GM12878 (cell line): ENCODE data around the gene LMAN2. TPM values are rescaled to one million over a fixed set of nuclear protein-coding genes. Genes with fewer than 3 reads are reported as not detected.

Experiments used
- ATAC-seq: fragments of 200-7000 bp; cut with Tn5 transposase; 3 replicates; pipeline ENCODE4 v1.9.1; 2020; ENCODE audit warnings: mild to moderate bottlenecking, moderate library complexity
- BruUV-seq: library from RNA; stranded (reverse); fragments of 400-500 nt; replicated peaks from 2 replicates; lab custom pipeline; 2021; lab: Mats Ljungman, UMichigan
- CTCF ChIA-PET: fragments of 300-600 bp; sonication (Branson Sonifier 250); formaldehyde crosslinking; extraction: SDS; loops from one replicate; lab custom pipeline; 2021; ENCODE audit warnings: inconsistent platforms; lab: Yijun Ruan, JAX
- POLR2A ChIA-PET: fragments of 350-600 bp; formaldehyde crosslinking; extraction: SDS; loops from one replicate; lab custom pipeline; 2021; ENCODE audit warnings: inconsistent platforms; lab: Charles Lee
- RAD21 ChIA-PET: fragments of 300-600 bp; sonication (Branson Sonifier 250); formaldehyde crosslinking; loops from one replicate; lab custom pipeline; 2023; ENCODE audit warnings: antibody characterized with exemption; ENCODE audit not compliant: unreplicated experiment; lab: Charles Lee
- SMC1A ChIA-PET: fragments of 300-600 bp; sonication (Branson Sonifier 250); formaldehyde crosslinking; loops from one replicate; lab custom pipeline; 2023; ENCODE audit not compliant: unreplicated experiment, uncharacterized antibody; lab: Charles Lee
- DNase-seq: peaks from one replicate; pipeline ENCODE4 v3.0.0-alpha.2; 2011; ENCODE audit warnings: low read depth, low spot score
- FAIRE-seq: peaks from 3 replicates; lab custom pipeline; 2011; peaks lifted over from hg19 to GRCh38; lab: Jason Lieb, UNC
- H2AFZ ChIP-seq: 2 replicates; pipeline ENCODE4 v1.6.0; 2011; ENCODE audit warnings: low read depth, low read length, control low read depth; ENCODE audit not compliant: control insufficient read depth
- H3K27ac ChIP-seq: 2 replicates; pipeline ENCODE4 v1.5.1; 2011; ENCODE audit warnings: control low read depth; ENCODE audit not compliant: control insufficient read depth, insufficient read depth
- H3K27me3 ChIP-seq, 2 experiments: replicated peaks in 1 of 2; 2 replicates each; pipeline versions ENCODE4 v1.6.0 to v1.6.1; 2011; ENCODE audit warnings: low read length in 1 of 2; ENCODE audit not compliant: control insufficient read depth in 2 of 2, insufficient read depth in 2 of 2
- H3K36me3 ChIP-seq, 2 experiments: 2 replicates each; pipeline ENCODE4 v1.5.1; 2011; ENCODE audit warnings: low read length in 1 of 2; ENCODE audit not compliant: control insufficient read depth in 2 of 2, insufficient read depth in 2 of 2
- H3K4me1 ChIP-seq: 2 replicates; pipeline ENCODE4 v1.6.1; 2011; ENCODE audit warnings: mild to moderate bottlenecking, low read length, moderate library complexity, mixed read lengths; ENCODE audit not compliant: control insufficient read depth, insufficient read depth
- H3K4me2 ChIP-seq: 2 replicates; pipeline ENCODE4 v1.6.0; 2011; ENCODE audit warnings: control low read depth; ENCODE audit not compliant: control insufficient read depth, insufficient read depth
- H3K4me3 ChIP-seq: fragments of 200-600 bp; sonication (generic); 2 replicates; pipeline ENCODE4 v1.5.1; 2016
- H3K79me2 ChIP-seq: 2 replicates; pipeline ENCODE4 v1.6.0; 2011; ENCODE audit warnings: low read length; ENCODE audit not compliant: control insufficient read depth, insufficient read depth
- H3K9ac ChIP-seq: 2 replicates; pipeline ENCODE4 v1.8.0; 2011; ENCODE audit warnings: low read length, control low read depth, mixed read lengths; ENCODE audit not compliant: control insufficient read depth, insufficient read depth
- H3K9me3 ChIP-seq: replicated peaks from 3 replicates; pipeline ENCODE4 v1.5.1; 2011; ENCODE audit warnings: mild to moderate bottlenecking, low read length; ENCODE audit not compliant: control insufficient read depth, insufficient read depth
- H4K20me1 ChIP-seq: 2 replicates; pipeline ENCODE4 v1.6.0; 2011; ENCODE audit not compliant: control insufficient read depth, insufficient read depth
- FOXM1 ChIP-seq: IDR thresholded peaks from 2 replicates; pipeline ENCODE4 v1.6.1; 2012; ENCODE audit warnings: low read depth, mild to moderate bottlenecking, inconsistent platforms, low read length, moderate library complexity
- HDGF ChIP-seq: fragments of 450-650 bp; IDR thresholded peaks from 2 replicates; pipeline ENCODE4 v1.6.1; 2016; ENCODE audit warnings: antibody characterized with exemption
- NRF1 ChIP-seq: conservative IDR thresholded peaks from 2 replicates; pipeline ENCODE4 v1.6.1; 2011; ENCODE audit warnings: mild to moderate bottlenecking, low read depth, low read length, improper control_type of control experiment
- PML ChIP-seq: IDR thresholded peaks from 2 replicates; pipeline ENCODE4 v1.6.1; 2012; ENCODE audit warnings: low read length, inconsistent platforms
- RAD21 ChIP-seq: IDR thresholded peaks from 2 replicates; pipeline ENCODE4 v1.6.1; 2011; ENCODE audit warnings: mild to moderate bottlenecking, low read depth, low read length, moderate library complexity; ENCODE audit not compliant: insufficient read depth
- RELA ChIP-seq: fragments of 450-650 bp; IDR thresholded peaks from 2 replicates; pipeline ENCODE4 v1.8.0; 2014; ENCODE audit warnings: borderline replicate concordance; ENCODE audit not compliant: partially characterized antibody
- SMARCA5 ChIP-seq: fragments of 450-650 bp; IDR thresholded peaks from 2 replicates; pipeline ENCODE4 v1.6.1; 2017; ENCODE audit warnings: mild to moderate bottlenecking
- SMC3 ChIP-seq: IDR thresholded peaks from 2 replicates; pipeline ENCODE4 v1.6.1; 2011; ENCODE audit warnings: low read length, improper control_type of control experiment, borderline replicate concordance
- SUZ12 ChIP-seq: fragments of 200-600 bp; sonication (generic); IDR thresholded peaks from one replicate; pipeline ENCODE4 v1.6.1; 2018; ENCODE audit warnings: antibody characterized with exemption, mild to moderate bottlenecking; ENCODE audit not compliant: unreplicated experiment
- YBX1 ChIP-seq: fragments of 450-650 bp; IDR thresholded peaks from 2 replicates; pipeline ENCODE4 v1.6.1; 2016; ENCODE audit warnings: antibody characterized with exemption
- YY1 ChIP-seq: IDR thresholded peaks from 2 replicates; pipeline ENCODE4 v1.6.1; 2011; ENCODE audit warnings: low read depth, mild to moderate bottlenecking, low read length
- ZBTB40 ChIP-seq: fragments of 450-650 bp; IDR thresholded peaks from 2 replicates; pipeline ENCODE4 v1.6.1; 2016; ENCODE audit warnings: mild to moderate bottlenecking, moderate library complexity, borderline replicate concordance
- ZNF687 ChIP-seq: fragments of 450-650 bp; IDR thresholded peaks from 2 replicates; pipeline ENCODE4 v1.6.1; 2017; ENCODE audit warnings: mild to moderate bottlenecking, moderate library complexity
- ZSCAN29 ChIP-seq: fragments of 450-650 bp; IDR thresholded peaks from 2 replicates; pipeline ENCODE4 v1.6.1; 2017; ENCODE audit warnings: mild to moderate bottlenecking, moderate library complexity
- WGBS: methylation state at CpG from one replicate; pipeline ENCODE4 v1.1.6; 2016; ENCODE audit warnings: low lambda C conversion rate; ENCODE audit not compliant: insufficient replicate concordance, insufficient coverage; ENCODE audit errors: missing lambda C conversion rate; 5-methylcytosine and 5-hydroxymethylcytosine counted together
- in situ Hi-C: fragments of 300-500 bp; cut with MboI; formaldehyde crosslinking; loops from 9 replicates; pipeline ENCODE4 v1.14.3; 2018; ENCODE audit warnings: mixed read lengths
- intact Hi-C: fragments of 100-400 bp; cut with micrococcal nuclease; formaldehyde crosslinking; loops from one replicate; pipeline ENCODE4 v1.14.2; 2022; ENCODE audit not compliant: unreplicated experiment
- polyA plus RNA-seq, 11 experiments: library from polyadenylated mRNA; depleted of rRNA in 4 of 11; unstranded in 6 of 11; stranded (reverse) in 5 of 11; fragments of >200 nt; fragmentation: Nextera tagmentation in 4 of 11; fragmentation: Illumina TruSeq in 1 of 11; extraction: Ambion mirVana in 4 of 11; extraction: Trizol in 1 of 11; gene quantifications; 1 replicate in 1 of 11; 2 replicates in 10 of 11; pipeline versions ENCODE4 v1.2.1 to v1.2.3, GENCODE V29; 2011 to 2016; ENCODE audit warnings: inconsistent platforms in 2 of 11, missing spikeins in 2 of 11, low read depth in 1 of 11
- total RNA-seq, 4 experiments: library from RNA; depleted of rRNA in 3 of 4; stranded (reverse); fragments of >200 nt in 3 of 4; fragmentation: Illumina TruSeq in 1 of 4; extraction: Trizol in 1 of 4; gene quantifications; 2 replicates each; pipeline versions ENCODE4 v1.2.1 to v1.2.3, GENCODE V29; 2013 to 2021

The LMAN2 gene
- total and polyA plus RNA-seq, 10 of the 15 experiments (the other 5 are each of a cell fraction or from before 2014, with no cell fraction given), result 2.4 to 264 (median 147) TPM

- peak; percentile 38; the same call in 1 of the 2 replicates for TF ChIP-seq YY1
- no peak for TF ChIP-seq FOXM1
- TF ChIP-seq SUZ12, result no peak
- TF ChIP-seq RELA, result no peak
- TF ChIP-seq PML, result no peak
- peak; percentile 90 for TF ChIP-seq RAD21
- TF ChIP-seq ZSCAN29, result no peak
- TF ChIP-seq SMARCA5, result peak; percentile 49; the same call in 1 of the 2 replicates
- no peak for TF ChIP-seq HDGF
- TF ChIP-seq NRF1, result no peak
- TF ChIP-seq SMC3, result peak; percentile 89
Observed at GRCh38 chr5:177317959-177318377, 33.5 kb downstream of the LMAN2 start (continued).

- no TSS peak for BruUV-seq
- RAD21 ChIA-PET, result interaction anchor here (0.7 to 4.8 kb wide), 3 partner anchors 68 to 839 kb away, joined by 3 to 35 read pairs (median 3); partner anchors contain the start of gene SLC34A1
- Histone ChIP-seq H3K4me3 (no peak overlapping the region), H3K9me3 (peaks cover 7% of the 10 kb centered on the region), H3K79me2 (no peaks in the 10 kb centered on the region; the same call in 1 of the 2 replicates), H3K27me3 (no peaks in the 10 kb centered on the region), H3K36me3 (no peaks in the 10 kb centered on the region; a peak in 1 of 4 replicates), H2AFZ (no peak overlapping the region), H3K9ac (no peak overlapping the region), H3K27ac (no peak overlapping the region), H3K4me2 (no peak overlapping the region), H4K20me1 (no peaks in the 10 kb centered on the region), H3K4me1 (peaks cover 15% of the 10 kb centered on the region)
- CTCF ChIA-PET, result interaction anchor here (0.7 to 5.8 kb wide), 7 partner anchors 12 to 202 kb away, joined by 3 to 88 read pairs (median 4); no protein-coding TSS in a partner anchor
- POLR2A ChIA-PET, result interaction anchor here (0.7 to 1.1 kb wide), 3 partner anchors 53 to 193 kb away, joined by 3 to 7 read pairs (median 4); no protein-coding TSS in a partner anchor
- FAIRE-seq, result no peak
- intact Hi-C loops (no loop called here), in situ Hi-C loops (loop anchor here (5.0 kb wide), 1 partner anchor 131 kb away; the partner anchor contains the start of gene PRR7)
- TF ChIP-seq YBX1 (no peak), ZBTB40 (no peak), ZNF687 (no peak)
- 82% methylated on average over 3 of the region's 3 CpGs for WGBS
- SMC1A ChIA-PET, result interaction anchor here (0.8 to 1.3 kb wide), 5 partner anchors 36 to 201 kb away, joined by 3 to 5 read pairs (median 3); no protein-coding TSS in a partner anchor
- no peak for DNase-seq
- no peak for ATAC-seq
Observed at GRCh38 chr5:177316005-177316404, 35.5 kb downstream of the LMAN2 start.
